IPS-NIHi7 (cell line): ENCODE measurements around the gene SKIC8.

Experiments
- DNase-seq: peaks from one replicate; pipeline ENCODE4 v3.0.0; 2012; ENCODE audit warnings: mixed read lengths; ENCODE audit errors: extremely low spot score

SKIC8 gene

GRCh38 chr15:78299101-78299930, at the start of gene SKIC8:
SKIC8 (minus strand) TSS chr15:78299609; CDS start chr15:78295686, 3,923 bp downstream.
- DNase-seq: peak; percentile 99

GRCh38 chr15:78347586-78348543, 48.5 kb upstream of the SKIC8 start:
- DNase-seq: peak; percentile 44

- DNase-seq: no peak
Measured at GRCh38 chr15:78345396-78346125, 46.2 kb upstream of the SKIC8 start.

- DNase-seq: no peak
Measured at GRCh38 chr15:78343276-78344060, 44.1 kb upstream of the SKIC8 start.

- DNase-seq: no peak
Measured at GRCh38 chr15:78342021-78342420, 42.6 kb upstream of the SKIC8 start.

GRCh38 chr15:78341057-78341987, 41.9 kb upstream of the SKIC8 start:
- peak; percentile 74 for DNase-seq

- peak; percentile 81 for DNase-seq
Measured at GRCh38 chr15:78340231-78341056, 41.0 kb upstream of the SKIC8 start, which contains the start of gene CRABP1. CRABP1 (plus strand) TSS chr15:78340353; CDS start chr15:78340429, 76 bp downstream.

- DNase-seq: no peak
Measured at GRCh38 chr15:78339559-78339958, 40.1 kb upstream of the SKIC8 start.

GRCh38 chr15:78338781-78339180, 39.4 kb upstream of the SKIC8 start:
- no peak for DNase-seq

GRCh38 chr15:78335985-78336384, 36.6 kb upstream of the SKIC8 start:
- no peak for DNase-seq

- DNase-seq: no peak
Measured at GRCh38 chr15:78334845-78335244, 35.4 kb upstream of the SKIC8 start.

- no peak for DNase-seq
Measured at GRCh38 chr15:78329625-78330024, 30.2 kb upstream of the SKIC8 start.

GRCh38 chr15:78327466-78327865, 28.1 kb upstream of the SKIC8 start:
- no peak for DNase-seq

- no peak for DNase-seq
Measured at GRCh38 chr15:78325092-78325843, 25.9 kb upstream of the SKIC8 start.

GRCh38 chr15:78324144-78324543, 24.7 kb upstream of the SKIC8 start:
- no peak for DNase-seq

- no peak for DNase-seq
Measured at GRCh38 chr15:78323693-78324092, 24.3 kb upstream of the SKIC8 start.

GRCh38 chr15:78322724-78323521, 23.5 kb upstream of the SKIC8 start:
- no peak for DNase-seq
